Spleen (tissue), 11 donors: Measurements from ENCODE around the gene FOXJ2. TPM values are rescaled to one million over a fixed set of nuclear protein-coding genes. Genes with fewer than 3 reads are reported as not detected.

Source experiments
- DNase-seq: peaks from one replicate; pipeline ENCODE4 v3.0.0-alpha.2; 2020
- H3K27ac ChIP-seq, 8 donors: fragments of 200-600 bp; sonication (generic) in 7 of 8; 1 replicate in 4 of 8; 2 replicates in 4 of 8; pipeline versions ENCODE4 v1.5.0 to v1.8.0; 2016 to 2021; ENCODE audit warnings: inconsistent platforms in 4 of 8, mild to moderate bottlenecking in 4 of 8, moderate library complexity in 1 of 8
- H3K27me3 ChIP-seq, 7 donors: fragments of 200-600 bp; sonication (generic) in 6 of 7; replicated peaks in 1 of 7; 1 replicate in 4 of 7; 2 replicates in 3 of 7; pipeline versions ENCODE4 v1.5.0 to v1.8.0; 2016 to 2021; ENCODE audit warnings: inconsistent platforms in 3 of 7, mild to moderate bottlenecking in 1 of 7
- H3K36me3 ChIP-seq, 6 donors: fragments of 200-600 bp; sonication (generic) in 5 of 6; 1 replicate in 4 of 6; 2 replicates in 2 of 6; pipeline versions ENCODE4 v1.5.0 to v1.8.0; 2016 to 2021; ENCODE audit warnings: inconsistent platforms in 2 of 6
- H3K4me1 ChIP-seq, 6 donors: fragments of 200-600 bp; sonication (generic) in 5 of 6; 1 replicate in 3 of 6; 2 replicates in 3 of 6; pipeline versions ENCODE4 v1.5.0 to v1.8.0; 2016 to 2021; ENCODE audit warnings: inconsistent platforms in 3 of 6
- H3K4me3 ChIP-seq, 8 donors: fragments of 200-600 bp; sonication (generic) in 7 of 8; 1 replicate in 4 of 8; 2 replicates in 4 of 8; pipeline versions ENCODE4 v1.5.0 to v1.8.0; 2016 to 2021; ENCODE audit warnings: inconsistent platforms in 4 of 8, mild to moderate bottlenecking in 4 of 8, moderate library complexity in 2 of 8
- H3K9me3 ChIP-seq, 8 donors: fragments of 200-600 bp; sonication (generic) in 7 of 8; 1 replicate in 4 of 8; 2 replicates in 4 of 8; pipeline versions ENCODE4 v1.5.0 to v1.8.0; 2016 to 2021; ENCODE audit warnings: inconsistent platforms in 4 of 8
- POLR2A ChIP-seq, 3 donors: fragments of 450-650 bp; IDR thresholded peaks; one replicate each; pipeline ENCODE4 v1.5.1; 2017; ENCODE audit warnings: antibody characterized with exemption in 3 of 3, mild to moderate bottlenecking in 1 of 3
- POLR2AphosphoS5 ChIP-seq, 3 donors: sonication (generic); formaldehyde crosslinking; IDR thresholded peaks; one replicate each; pipeline ENCODE4 v1.5.1; 2017; ENCODE audit warnings: antibody characterized with exemption in 3 of 3
- WGBS, 5 donors: extraction: QIAGEN DNeasy Blood & Tissue Kit in 3 of 5; methylation state at CpG; one replicate each; pipeline versions ENCODE4 v1.1.5 to v1.1.7; 2013 to 2018; 5-methylcytosine and 5-hydroxymethylcytosine counted together
- intact Hi-C: fragments of 100-400 bp; cut with DNase I; formaldehyde crosslinking; loops from one replicate; pipeline ENCODE4 v1.15.0; 2023; ENCODE audit warnings: low total_unique reads
- polyA plus RNA-seq, 3 donors: library from polyadenylated mRNA; stranded (reverse); fragments of 200-250 nt; gene quantifications; one replicate each; pipeline ENCODE4 v1.2.1, GENCODE V29; 2013
- total RNA-seq, 7 donors: library from RNA; depleted of rRNA in 3 of 7; stranded (reverse); fragments of >200 nt in 3 of 7; fragmentation: NEBNext Ultra II Directional in 4 of 7; extraction: Animal tissue kit (Norgen Biotek cat#: 25700) in 4 of 7; gene quantifications; one replicate each; pipeline versions ENCODE4 v1.1.0 to v1.2.1, GENCODE V29; 2016 to 2021
- TF ChIP-seq, protein P1 (sequence below), 11 experiments: fragments of 200-600 bp in 7 of 11; fragments of 450-650 bp in 4 of 11; sonication (generic) in 4 of 11; IDR thresholded peaks in 8 of 11; conservative IDR thresholded peaks in 3 of 11; 1 replicate in 7 of 11; 2 replicates in 4 of 11; pipeline versions ENCODE4 v1.4.0 to v1.8.0; 2016 to 2021; ENCODE audit warnings: antibody characterized with exemption in 11 of 11, inconsistent platforms in 4 of 11, mild to moderate bottlenecking in 1 of 11
- donor health status: healthy with polysubstance abuse.
- donor health status: DM: no; HTN: no; CAD: no; lungs with moderate emphysema.
- donor health status: DM: no; HTN: no; CAD: no.
- donor health status: Bipolar disorder and iron deficiency.
- donor health status: healthy.
- donor health status: DM: no; HTN: no; CAD: no.
- donor health status: DM: yes; HTN: yes; CAD: no.

Gene FOXJ2
- total and polyA plus RNA-seq, 10 donors, result 3.7 to 20.9 (median 16.6) TPM

DNA sequence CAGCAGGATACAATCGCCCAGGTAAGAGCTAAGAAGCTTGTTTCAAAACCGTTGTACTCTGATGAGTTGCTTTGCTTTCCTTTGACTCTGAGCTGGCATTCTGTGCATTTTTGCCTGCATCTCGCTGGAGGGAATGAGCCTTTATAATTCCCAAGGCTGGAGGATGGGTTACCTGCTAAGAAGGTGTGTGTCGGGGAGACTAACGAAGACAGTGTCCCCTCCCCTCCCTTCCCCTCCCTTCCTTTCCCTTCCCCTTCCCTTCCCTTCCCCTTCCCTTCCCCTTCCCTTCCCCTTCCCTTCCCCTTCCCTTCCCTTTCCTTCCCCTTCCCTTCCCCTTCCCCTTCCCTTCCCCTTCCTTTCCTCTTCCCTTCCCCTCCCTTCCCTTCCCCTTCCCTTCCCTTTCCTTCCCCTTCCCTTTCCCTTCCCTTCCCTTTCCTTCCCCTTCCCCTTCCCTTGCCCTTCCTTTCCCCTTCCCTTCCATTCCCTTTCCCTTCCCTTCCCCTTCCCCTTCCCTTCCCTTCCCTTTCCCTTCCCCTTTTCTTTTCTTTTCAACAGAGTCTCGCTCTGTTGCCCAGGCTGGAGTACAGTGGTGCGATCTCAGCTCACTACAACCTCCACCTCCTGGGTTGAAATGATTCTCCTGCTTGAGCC, 18.2 kb downstream of the FOXJ2 start:
- H3K9me3 ChIP-seq, result no peaks in the 10 kb centered on the region
- no peaks in the 10 kb centered on the region for H3K27me3 ChIP-seq
- peaks cover 0 to 64% (median 20%) of the 10 kb centered on the region in 6 donors for H3K4me1 ChIP-seq
- TF ChIP-seq, protein P1, sequence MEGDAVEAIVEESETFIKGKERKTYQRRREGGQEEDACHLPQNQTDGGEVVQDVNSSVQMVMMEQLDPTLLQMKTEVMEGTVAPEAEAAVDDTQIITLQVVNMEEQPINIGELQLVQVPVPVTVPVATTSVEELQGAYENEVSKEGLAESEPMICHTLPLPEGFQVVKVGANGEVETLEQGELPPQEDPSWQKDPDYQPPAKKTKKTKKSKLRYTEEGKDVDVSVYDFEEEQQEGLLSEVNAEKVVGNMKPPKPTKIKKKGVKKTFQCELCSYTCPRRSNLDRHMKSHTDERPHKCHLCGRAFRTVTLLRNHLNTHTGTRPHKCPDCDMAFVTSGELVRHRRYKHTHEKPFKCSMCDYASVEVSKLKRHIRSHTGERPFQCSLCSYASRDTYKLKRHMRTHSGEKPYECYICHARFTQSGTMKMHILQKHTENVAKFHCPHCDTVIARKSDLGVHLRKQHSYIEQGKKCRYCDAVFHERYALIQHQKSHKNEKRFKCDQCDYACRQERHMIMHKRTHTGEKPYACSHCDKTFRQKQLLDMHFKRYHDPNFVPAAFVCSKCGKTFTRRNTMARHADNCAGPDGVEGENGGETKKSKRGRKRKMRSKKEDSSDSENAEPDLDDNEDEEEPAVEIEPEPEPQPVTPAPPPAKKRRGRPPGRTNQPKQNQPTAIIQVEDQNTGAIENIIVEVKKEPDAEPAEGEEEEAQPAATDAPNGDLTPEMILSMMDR (IDR thresholded peaks at IDR 0.05 in 8 of 11, conservative IDR thresholded peaks at IDR 0.05 in 3 of 11), result no peak
- TF ChIP-seq POLR2A (IDR thresholded peaks at IDR 0.05) (no peak), POLR2AphosphoS5 (IDR thresholded peaks at IDR 0.05) (no peak)
- DNase-seq, result no peak
- H3K36me3 ChIP-seq, result peaks cover 0 to 99% (median 83%) of the 10 kb centered on the region in 6 donors
- WGBS, 5 donors, result 84 to 87% (median 86%) methylated on average over 7 of the region's 7 CpGs
- no peak overlapping the region for H3K4me3 ChIP-seq
- intact Hi-C loops, result no loop called here
- peak overlapping the region in 7 of 8 donors; percentile 46 to 83 (median 64) for H3K27ac ChIP-seq

- TF ChIP-seq POLR2AphosphoS5 (IDR thresholded peaks at IDR 0.05), result peak in 1 of 3 donors; percentile 48
- TF ChIP-seq, protein P1 (IDR thresholded peaks at IDR 0.05 in 8 of 11, conservative IDR thresholded peaks at IDR 0.05 in 3 of 11), result no peak
- no peaks in the 10 kb centered on the region for H3K9me3 ChIP-seq
- peak overlapping the region in 1 of 8 donors; percentile 24 for H3K4me3 ChIP-seq
- H3K4me1 ChIP-seq, result peaks cover 0 to 68% (median 14%) of the 10 kb centered on the region in 6 donors
- 33 to 77% (median 56%) methylated on average over 7 of the region's 7 CpGs for WGBS, 5 donors
- peak overlapping the region in 6 of 8 donors; percentile 25 to 83 (median 76) for H3K27ac ChIP-seq
- intact Hi-C loops, result no loop called here
- DNase-seq, result peak; percentile 91
- no peaks in the 10 kb centered on the region for H3K27me3 ChIP-seq
- peaks cover 0 to 83% (median 71%) of the 10 kb centered on the region in 6 donors for H3K36me3 ChIP-seq
Measured at GRCh38 chr12:8052679-8053078, 20.2 kb downstream of the FOXJ2 start.

- intact Hi-C loops, result no loop called here
- peaks cover 0 to 77% (median 50%) of the 10 kb centered on the region in 6 donors for H3K36me3 ChIP-seq
- H3K9me3 ChIP-seq, result no peaks in the 10 kb centered on the region
- H3K27me3 ChIP-seq, result no peaks in the 10 kb centered on the region
- 82 to 94% (median 90%) methylated on average over 2 of the region's 2 CpGs for WGBS, 5 donors
- H3K27ac ChIP-seq, result peak overlapping the region in 3 of 8 donors; percentile 13 to 83 (median 19)
- H3K4me1 ChIP-seq, result peaks cover 0 to 83% (median 15%) of the 10 kb centered on the region in 6 donors
- DNase-seq, result no peak
- no peak overlapping the region for H3K4me3 ChIP-seq
- TF ChIP-seq POLR2AphosphoS5 (IDR thresholded peaks at IDR 0.05) (no peak), POLR2A (IDR thresholded peaks at IDR 0.05) (no peak)
- TF ChIP-seq, protein P1 (IDR thresholded peaks at IDR 0.05 in 8 of 11, conservative IDR thresholded peaks at IDR 0.05 in 3 of 11), result no peak
Measured at GRCh38 chr12:8054816-8055215, 22.3 kb downstream of the FOXJ2 start.

GRCh38 chr12:8057306-8057705, 24.8 kb downstream of the FOXJ2 start:
- TF ChIP-seq POLR2AphosphoS5 (IDR thresholded peaks at IDR 0.05) (no peak), POLR2A (IDR thresholded peaks at IDR 0.05) (no peak)
- TF ChIP-seq, protein P1 (IDR thresholded peaks at IDR 0.05 in 8 of 11, conservative IDR thresholded peaks at IDR 0.05 in 3 of 11), result no peak
- intact Hi-C loops, result no loop called here
- peak overlapping the region in 7 of 8 donors; percentile 16 to 88 (median 69) for H3K27ac ChIP-seq
- H3K27me3 ChIP-seq, result no peaks in the 10 kb centered on the region
- DNase-seq, result no peak
- peak overlapping the region in 1 of 8 donors; percentile 38 for H3K4me3 ChIP-seq
- no peaks in the 10 kb centered on the region for H3K9me3 ChIP-seq
- H3K4me1 ChIP-seq, result peaks cover 0 to 77% (median 8%) of the 10 kb centered on the region in 6 donors
- peaks cover 0 to 57% (median 32%) of the 10 kb centered on the region in 6 donors for H3K36me3 ChIP-seq
- WGBS, 5 donors, result 38 to 80% (median 51%) methylated on average over 2 of the region's 2 CpGs
